AG09309 (cell line): ENCODE measurements around the gene PYCARD.
"Not testable (repeated sequence)": the region's sequence is repeated elsewhere in the genome, so short reads cannot be mapped to it uniquely, and the experiment has no call there.

Source experiments
- DNase-seq: peaks from one replicate; pipeline ENCODE4 v3.0.0-alpha.2; 2010; ENCODE audit warnings: low read depth
- H3K4me3 ChIP-seq: 2 replicates; pipeline ENCODE4 v1.5.1; 2011; ENCODE audit warnings: mild to moderate bottlenecking, low read depth, low read length, moderate library complexity; ENCODE audit not compliant: control insufficient read depth
- CTCF ChIP-seq: IDR thresholded peaks from 2 replicates; pipeline ENCODE4 v1.5.1; 2011; ENCODE audit warnings: mild to moderate bottlenecking, low read depth, low read length, inconsistent platforms; ENCODE audit not compliant: insufficient read depth, control insufficient read depth; ENCODE audit errors: missing control alignments

Gene PYCARD

GRCh38 chr16:31201582-31202413, 762 bp downstream of the PYCARD start:
- no peak for TF ChIP-seq CTCF
- no peak for DNase-seq
- peak overlapping the region; percentile 69 for H3K4me3 ChIP-seq

DNA sequence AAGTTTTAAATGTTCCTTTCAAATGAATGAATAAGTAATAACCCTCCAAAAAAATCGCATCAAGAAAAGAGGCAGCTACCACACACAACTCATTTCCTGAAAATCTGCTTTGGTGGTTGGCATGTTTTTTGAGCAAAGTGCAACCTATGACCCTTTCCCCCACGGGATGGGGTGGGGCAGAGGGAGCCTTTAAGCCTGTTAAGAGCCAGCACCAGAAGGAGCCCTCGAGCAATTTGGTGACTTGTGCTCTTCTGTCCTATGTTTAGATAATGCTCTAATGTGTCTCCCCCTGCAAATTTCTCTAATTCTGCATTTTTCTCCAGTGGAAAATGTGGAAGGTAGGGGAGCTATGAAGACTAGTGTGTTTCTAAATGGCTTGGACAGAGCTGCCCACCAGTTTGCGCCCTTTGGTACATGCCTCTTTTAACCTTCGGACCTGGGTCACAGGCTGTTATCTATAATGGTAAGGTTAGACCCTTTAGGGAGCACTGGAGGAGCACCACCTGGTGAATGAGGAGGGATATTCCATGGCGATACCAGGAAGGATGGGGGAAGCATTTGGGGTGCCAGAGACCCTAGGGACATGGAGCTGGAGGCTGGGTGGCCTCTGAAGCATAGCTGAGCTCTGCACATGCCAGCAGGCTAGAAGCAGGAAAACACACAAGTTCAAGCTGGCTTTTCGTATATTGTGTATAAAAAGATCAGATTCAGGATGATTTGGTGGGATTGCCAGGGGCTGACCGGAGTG, 1.6 kb downstream of the PYCARD start:
- peak; percentile 19 for TF ChIP-seq CTCF
- H3K4me3 ChIP-seq, result no peak overlapping the region; the same call in 1 of the 2 replicates
- no peak for DNase-seq

- H3K4me3 ChIP-seq, DNase-seq: not testable (repeated sequence)
Observed at GRCh38 chr16:31200111-31200510, 2.4 kb downstream of the PYCARD start.

DNA sequence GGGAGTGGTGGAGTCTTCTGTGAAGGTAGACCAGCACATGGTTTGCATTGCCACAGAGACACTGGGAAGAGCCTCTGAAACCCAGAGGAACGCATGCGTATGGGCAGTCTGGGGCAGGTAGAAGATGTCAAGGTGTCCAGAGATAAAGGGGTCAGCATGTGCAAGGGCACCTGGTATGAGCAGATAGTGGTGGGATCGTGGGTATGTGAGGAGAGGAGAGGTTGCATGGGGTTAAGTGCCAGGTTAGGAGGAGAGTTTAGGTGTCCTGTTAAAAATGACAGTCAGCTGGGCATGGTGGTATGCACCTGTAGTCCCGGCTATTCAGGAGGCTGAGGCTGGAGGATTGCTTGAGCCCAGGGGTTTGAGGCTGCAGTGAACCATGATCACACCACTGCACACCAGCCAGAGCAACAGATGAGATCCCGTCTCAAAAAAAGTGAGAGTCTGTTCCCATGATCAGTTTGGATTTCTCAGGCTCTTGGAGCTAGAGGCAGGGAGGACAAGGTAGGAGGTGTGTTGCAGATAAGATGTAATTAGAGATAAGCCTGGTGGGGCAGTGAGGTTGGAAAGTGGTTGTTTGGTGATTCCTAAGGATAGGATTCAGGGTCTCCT, 3.0 kb downstream of the PYCARD start:
- no peak for DNase-seq
- TF ChIP-seq CTCF, result no peak
- H3K4me3 ChIP-seq, result no peak overlapping the region

GRCh38 chr16:31198207-31198882, 4.2 kb downstream of the PYCARD start:
- no peak for TF ChIP-seq CTCF
- DNase-seq, result no peak
- no peak overlapping the region for H3K4me3 ChIP-seq

DNA sequence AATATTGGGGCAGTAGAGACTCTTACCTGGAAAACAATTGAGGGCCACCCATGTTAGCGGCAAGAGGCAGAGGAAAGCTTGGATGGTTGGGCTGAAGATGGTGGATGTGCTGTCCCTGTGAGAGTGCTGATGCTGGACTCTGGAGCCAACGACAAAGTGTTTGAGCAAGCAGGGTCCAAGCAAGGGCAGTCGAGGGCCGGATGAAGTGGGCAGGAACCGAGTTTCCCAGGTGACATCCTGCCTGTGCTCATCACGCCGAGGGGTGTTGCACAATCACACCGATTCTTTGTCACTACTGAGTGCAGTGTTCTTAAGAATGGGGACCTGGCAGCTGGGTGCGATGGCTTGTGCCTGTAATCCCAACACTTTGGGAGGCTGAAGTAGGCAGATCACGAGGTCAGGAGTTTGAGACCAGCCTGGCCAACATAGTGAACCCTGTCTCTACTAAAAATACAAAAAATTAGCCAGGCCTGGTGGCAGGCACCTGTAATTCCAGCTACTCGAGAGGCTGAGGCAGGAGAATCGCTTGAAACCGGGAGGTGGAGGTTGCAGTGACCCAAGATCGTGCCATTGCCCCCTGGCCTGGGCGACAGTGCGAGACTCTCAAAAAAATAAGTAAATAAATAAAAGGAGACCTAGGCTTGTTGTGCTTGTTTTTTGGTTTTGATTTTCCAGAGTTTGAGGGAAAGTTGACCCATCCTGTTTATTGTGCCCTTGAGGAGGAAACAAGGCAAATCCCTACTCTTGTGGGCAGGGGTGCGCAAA, 6.1 kb downstream of the PYCARD start:
- no peak for DNase-seq
- TF ChIP-seq CTCF, result no peak
- no peak overlapping the region for H3K4me3 ChIP-seq

- DNase-seq, H3K4me3 ChIP-seq: not testable (repeated sequence)
Observed at GRCh38 chr16:31195861-31196260, 6.7 kb downstream of the PYCARD start.
